ENCODE results near the gene TLL2. TPM values are rescaled to one million over a fixed set of nuclear protein-coding genes. Genes with fewer than 3 reads are reported as not detected.

TLL2 gene
- total and polyA plus RNA-seq, 4 experiments from 2014 or later, result 0.03 to 0.17 TPM; not detected in 2

DNA sequence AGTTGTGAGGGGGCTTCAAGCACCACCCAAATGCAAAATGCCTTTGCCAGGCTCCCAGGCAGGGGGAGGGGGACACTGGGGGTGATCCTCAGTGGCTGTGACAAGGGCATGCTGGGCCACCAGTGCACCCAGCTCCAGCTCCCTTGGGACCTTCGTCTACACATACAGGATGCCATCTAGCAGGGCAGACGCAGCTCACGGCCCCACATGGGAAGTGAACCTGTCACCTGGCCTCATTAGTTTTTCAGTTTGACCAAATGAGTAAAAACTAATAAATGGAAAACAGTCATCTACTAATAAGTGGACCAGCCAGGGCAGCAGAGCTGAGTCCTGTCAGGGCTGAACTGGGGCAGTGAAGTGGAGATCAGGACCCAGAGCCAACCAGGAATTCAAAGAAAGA is 50.2 kb downstream of the TLL2 start:
- no peaks in the 10 kb centered on the region for H3K9me3 ChIP-seq (ENCODE audit: control insufficient read depth in 1 of 2, low read length in 2 of 2)
- H3K27ac ChIP-seq (ENCODE audit: low read depth, low read length), result no peak overlapping the region
- no peak overlapping the region for H3K4me3 Mint-ChIP-seq
- H3K9me3 Mint-ChIP-seq, result peaks cover 0 to 14% (median 5%) of the 10 kb centered on the region in 8 donors
- ChIA-PET POLR2A (ENCODE audit: partially characterized antibody) (no interaction called here), CTCF (ENCODE audit: partially characterized antibody) (no interaction called here)
- no peak for DNase-seq
- intact Hi-C loops (cut with micrococcal nuclease), result no loop called here
- H3K36me3 Mint-ChIP-seq, result no peaks in the 10 kb centered on the region
- no peaks in the 10 kb centered on the region for H3K27me3 ChIP-seq (ENCODE audit: insufficient read depth, low read length)
- H3K4me1 ChIP-seq (ENCODE audit: insufficient read depth, low read length), result no peaks in the 10 kb centered on the region
- H3K4me3 ChIP-seq (ENCODE audit: low read length in 2 of 2), result no peak overlapping the region
- H3K4me1 Mint-ChIP-seq, result no peaks in the 10 kb centered on the region
- H3K27me3 Mint-ChIP-seq, result peaks cover 11 to 21% of the 10 kb centered on the region in 2 donors
- no peaks in the 10 kb centered on the region for H3K36me3 ChIP-seq (ENCODE audit: insufficient read depth, low read length)
- H3K27ac Mint-ChIP-seq, result no peak overlapping the region

DNA sequence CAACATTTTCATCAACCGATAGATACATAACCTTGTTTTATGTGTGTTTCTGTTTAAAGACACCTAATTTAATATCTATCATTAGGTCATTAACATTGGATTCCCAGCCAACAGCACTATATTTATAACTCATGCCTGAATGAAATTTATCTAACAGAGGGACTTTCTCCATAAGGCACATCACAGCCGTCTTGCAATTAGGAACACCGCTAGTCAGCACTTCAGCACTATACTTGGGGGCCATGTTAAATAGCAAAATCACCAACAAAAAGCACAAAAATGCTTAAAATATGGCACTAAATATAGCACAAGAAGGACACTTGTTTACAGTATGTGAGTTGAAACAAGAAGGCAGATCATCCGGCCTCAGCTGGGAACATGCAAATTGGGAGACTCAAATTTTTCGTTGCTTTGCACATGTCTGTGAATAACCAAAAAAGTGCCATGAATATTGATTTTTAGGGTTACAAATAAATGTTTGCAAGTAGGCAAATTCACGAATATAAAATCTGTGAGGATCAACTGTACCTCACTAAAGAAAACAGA is 51.0 kb downstream of the TLL2 start:
- no peaks in the 10 kb centered on the region for H3K36me3 ChIP-seq (ENCODE audit: insufficient read depth, low read length)
- DNase-seq, result no peak
- no peaks in the 10 kb centered on the region for H3K36me3 Mint-ChIP-seq
- no peaks in the 10 kb centered on the region for H3K27me3 ChIP-seq (ENCODE audit: insufficient read depth, low read length)
- CTCF ChIA-PET (ENCODE audit: partially characterized antibody), result no interaction called here
- peaks cover 11 to 15% of the 10 kb centered on the region in 2 donors for H3K27me3 Mint-ChIP-seq
- H3K4me3 ChIP-seq (ENCODE audit: low read length in 2 of 2), result no peak overlapping the region
- POLR2A ChIA-PET (ENCODE audit: partially characterized antibody), result no interaction called here
- H3K27ac Mint-ChIP-seq, result no peak overlapping the region
- no peaks in the 10 kb centered on the region for H3K4me1 Mint-ChIP-seq
- no peak overlapping the region for H3K4me3 Mint-ChIP-seq
- no peak overlapping the region for H3K27ac ChIP-seq (ENCODE audit: low read depth, low read length)
- H3K9me3 ChIP-seq (ENCODE audit: control insufficient read depth in 1 of 2, low read length in 2 of 2), result no peaks in the 10 kb centered on the region
- intact Hi-C loops (cut with micrococcal nuclease), result no loop called here
- peaks cover 0 to 14% (median 5%) of the 10 kb centered on the region in 8 donors for H3K9me3 Mint-ChIP-seq
- H3K4me1 ChIP-seq (ENCODE audit: insufficient read depth, low read length), result no peaks in the 10 kb centered on the region

DNA sequence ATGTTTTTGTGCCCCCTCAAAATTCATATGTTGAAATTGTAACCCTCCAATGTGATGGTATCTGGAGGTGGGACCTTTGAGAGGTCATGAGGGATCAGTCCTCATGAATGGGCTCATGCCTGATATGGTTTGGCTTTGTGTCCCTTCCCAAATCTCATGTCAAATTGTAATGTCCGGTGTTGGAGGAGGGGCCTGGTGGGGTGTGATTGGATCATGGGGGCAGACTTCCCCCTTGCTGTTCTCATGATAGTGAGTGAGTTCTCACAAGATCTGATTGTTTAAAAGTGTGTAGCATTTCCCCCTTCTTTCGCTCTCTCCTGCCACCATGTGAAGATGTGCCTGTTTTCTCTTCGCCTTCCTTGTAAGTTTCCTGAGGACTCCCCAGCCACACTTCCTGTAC is 53.4 kb downstream of the TLL2 start:
- no peak overlapping the region for H3K27ac ChIP-seq (ENCODE audit: low read depth, low read length)
- intact Hi-C loops (cut with micrococcal nuclease), result no loop called here

GRCh38 chr10:96457341-96457740 is 56.4 kb downstream of the TLL2 start:
- Mint-ChIP-seq H3K4me1 (no peaks in the 10 kb centered on the region), H3K36me3 (no peaks in the 10 kb centered on the region)

More for the DNA sequence above, 53.4 kb downstream of the TLL2 start:
- Mint-ChIP-seq H3K36me3 (no peaks in the 10 kb centered on the region), H3K4me1 (no peaks in the 10 kb centered on the region), H3K27ac (no peak overlapping the region), H3K4me3 (no peak overlapping the region), H3K9me3 (peaks cover 0 to 14% (median 5%) of the 10 kb centered on the region in 8 donors), H3K27me3 (peaks cover 9 to 15% of the 10 kb centered on the region in 2 donors)
- Histone ChIP-seq H3K9me3 (ENCODE audit: control insufficient read depth in 1 of 2, low read length in 2 of 2) (no peaks in the 10 kb centered on the region), H3K4me3 (ENCODE audit: low read length in 2 of 2) (no peak overlapping the region), H3K27me3 (ENCODE audit: insufficient read depth, low read length) (no peaks in the 10 kb centered on the region), H3K4me1 (ENCODE audit: insufficient read depth, low read length) (no peaks in the 10 kb centered on the region), H3K36me3 (ENCODE audit: insufficient read depth, low read length) (no peaks in the 10 kb centered on the region)
- ChIA-PET POLR2A (ENCODE audit: partially characterized antibody) (no interaction called here), CTCF (ENCODE audit: partially characterized antibody) (no interaction called here)
- no peak for DNase-seq

GRCh38 chr10:96456296-96456840 is 57.4 kb downstream of the TLL2 start:
- H3K27ac Mint-ChIP-seq, result no peak overlapping the region

More at GRCh38 chr10:96457341-96457740, 56.4 kb downstream of the TLL2 start:
- H3K27me3 ChIP-seq (ENCODE audit: insufficient read depth, low read length), result no peaks in the 10 kb centered on the region
- H3K4me3 ChIP-seq (ENCODE audit: low read length in 2 of 2), result no peak overlapping the region
- Mint-ChIP-seq H3K27ac (no peak overlapping the region), H3K4me3 (no peak overlapping the region), H3K27me3 (peaks cover 7 to 8% of the 10 kb centered on the region in 2 donors), H3K9me3 (peaks cover 0 to 14% (median 5%) of the 10 kb centered on the region in 8 donors)
- CTCF ChIA-PET (ENCODE audit: partially characterized antibody), result interaction anchor here (0.5 kb wide), 1 partner anchor 310 kb away, joined by 3 read pairs; no protein-coding TSS in a partner anchor
- no peak overlapping the region for H3K27ac ChIP-seq (ENCODE audit: low read depth, low read length)
- H3K9me3 ChIP-seq (ENCODE audit: control insufficient read depth in 1 of 2, low read length in 2 of 2), result no peaks in the 10 kb centered on the region
- no peaks in the 10 kb centered on the region for H3K4me1 ChIP-seq (ENCODE audit: insufficient read depth, low read length)
- intact Hi-C loops (cut with micrococcal nuclease), result no loop called here
- H3K36me3 ChIP-seq (ENCODE audit: insufficient read depth, low read length), result no peaks in the 10 kb centered on the region
- POLR2A ChIA-PET (ENCODE audit: partially characterized antibody), result no interaction called here
- DNase-seq, result no peak

DNA sequence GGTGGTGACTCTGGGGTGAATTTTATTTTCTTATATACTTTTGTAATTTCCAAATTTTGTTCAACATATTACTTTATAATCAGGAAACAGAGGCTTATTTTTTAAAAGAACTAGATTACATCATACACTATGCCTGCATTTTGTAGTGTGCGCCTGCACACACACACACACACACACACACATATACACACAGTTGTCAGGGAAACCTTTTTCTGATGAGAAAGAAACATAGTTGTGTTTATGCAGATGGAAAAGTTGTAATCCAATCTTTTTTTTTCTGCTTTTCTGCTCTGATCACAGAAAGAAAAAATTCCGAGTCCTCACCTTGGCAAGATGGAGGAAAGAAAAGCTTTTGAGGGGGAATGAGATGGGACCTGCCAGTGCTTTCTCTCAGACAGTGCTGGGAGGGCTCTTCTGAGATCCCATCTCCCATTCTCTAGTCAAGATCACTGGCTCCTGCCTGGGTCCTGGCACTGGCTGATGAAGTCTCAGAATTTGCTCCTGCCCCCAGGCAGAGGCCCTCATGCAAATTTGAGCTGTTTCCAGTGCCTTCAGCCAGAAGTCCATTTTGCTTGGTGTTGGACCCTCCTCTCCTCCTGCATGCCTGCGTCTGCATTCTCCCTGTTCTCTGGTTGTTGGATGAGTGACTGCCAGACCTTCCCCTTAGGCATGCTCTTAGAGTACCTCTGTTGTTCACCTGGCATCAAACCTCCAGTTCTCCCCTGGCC is 59.7 kb downstream of the TLL2 start:
- H3K27me3 Mint-ChIP-seq, result peaks cover 5 to 6% of the 10 kb centered on the region in 2 donors
- H3K9me3 Mint-ChIP-seq, result peaks cover 0 to 3% (median 0%) of the 10 kb centered on the region in 8 donors
- Histone ChIP-seq H3K4me1 (ENCODE audit: insufficient read depth, low read length) (no peaks in the 10 kb centered on the region), H3K27me3 (ENCODE audit: insufficient read depth, low read length) (no peaks in the 10 kb centered on the region), H3K4me3 (ENCODE audit: low read length in 2 of 2) (no peak overlapping the region), H3K9me3 (ENCODE audit: control insufficient read depth in 1 of 2, low read length in 2 of 2) (no peaks in the 10 kb centered on the region), H3K27ac (ENCODE audit: low read depth, low read length) (no peak overlapping the region), H3K36me3 (ENCODE audit: insufficient read depth, low read length) (no peaks in the 10 kb centered on the region)
- H3K4me3 Mint-ChIP-seq, result no peak overlapping the region
- no peak for DNase-seq
- CTCF ChIA-PET (ENCODE audit: partially characterized antibody), result no interaction called here
- H3K36me3 Mint-ChIP-seq, result no peaks in the 10 kb centered on the region
- intact Hi-C loops (cut with micrococcal nuclease), result no loop called here
- POLR2A ChIA-PET (ENCODE audit: partially characterized antibody), result no interaction called here
- no peaks in the 10 kb centered on the region for H3K4me1 Mint-ChIP-seq
- H3K27ac Mint-ChIP-seq, result no peak overlapping the region

More at GRCh38 chr10:96456296-96456840, 57.4 kb downstream of the TLL2 start:
- Histone ChIP-seq H3K4me3 (ENCODE audit: low read length in 2 of 2) (no peak overlapping the region), H3K4me1 (ENCODE audit: insufficient read depth, low read length) (no peaks in the 10 kb centered on the region), H3K36me3 (ENCODE audit: insufficient read depth, low read length) (no peaks in the 10 kb centered on the region), H3K27ac (ENCODE audit: low read depth, low read length) (no peak overlapping the region), H3K27me3 (ENCODE audit: insufficient read depth, low read length) (no peaks in the 10 kb centered on the region), H3K9me3 (ENCODE audit: control insufficient read depth in 1 of 2, low read length in 2 of 2) (no peaks in the 10 kb centered on the region)
- H3K27me3 Mint-ChIP-seq, result peaks cover 3 to 4% of the 10 kb centered on the region in 2 donors
- CTCF ChIA-PET (ENCODE audit: partially characterized antibody), result no interaction called here
- H3K36me3 Mint-ChIP-seq, result no peaks in the 10 kb centered on the region
- peaks cover 0 to 10% (median 5%) of the 10 kb centered on the region in 8 donors for H3K9me3 Mint-ChIP-seq
- intact Hi-C loops (cut with micrococcal nuclease), result no loop called here
- no peak overlapping the region for H3K4me3 Mint-ChIP-seq
- no peak for DNase-seq
- POLR2A ChIA-PET (ENCODE audit: partially characterized antibody), result no interaction called here
- H3K4me1 Mint-ChIP-seq, result no peaks in the 10 kb centered on the region

GRCh38 chr10:96452494-96453153 is 61.1 kb downstream of the TLL2 start:
- H3K36me3 Mint-ChIP-seq, result no peaks in the 10 kb centered on the region
- CTCF ChIA-PET (ENCODE audit: partially characterized antibody), result interaction anchor here (0.9 kb wide), 1 partner anchor 18 kb away, joined by 3 read pairs; no protein-coding TSS in a partner anchor
- intact Hi-C loops (cut with micrococcal nuclease), result no loop called here

More at GRCh38 chr10:96452494-96453153, 61.1 kb downstream of the TLL2 start:
- Histone ChIP-seq H3K4me3 (ENCODE audit: low read length in 2 of 2) (no peak overlapping the region), H3K9me3 (ENCODE audit: control insufficient read depth in 1 of 2, low read length in 2 of 2) (no peaks in the 10 kb centered on the region), H3K27ac (ENCODE audit: low read depth, low read length) (no peak overlapping the region), H3K4me1 (ENCODE audit: insufficient read depth, low read length) (no peaks in the 10 kb centered on the region), H3K36me3 (ENCODE audit: insufficient read depth, low read length) (no peaks in the 10 kb centered on the region), H3K27me3 (ENCODE audit: insufficient read depth, low read length) (no peaks in the 10 kb centered on the region)
- Mint-ChIP-seq H3K9me3 (peaks cover 0 to 3% (median 0%) of the 10 kb centered on the region in 8 donors), H3K27ac (no peak overlapping the region), H3K27me3 (peaks cover 11 to 14% of the 10 kb centered on the region in 2 donors), H3K4me3 (no peak overlapping the region), H3K4me1 (no peaks in the 10 kb centered on the region)
- DNase-seq, result no peak
- POLR2A ChIA-PET (ENCODE audit: partially characterized antibody), result no interaction called here
